HepG2 (cell line): Measurements from ENCODE around the gene GPATCH4. TPM values are rescaled to one million over a fixed set of nuclear protein-coding genes. Genes with fewer than 3 reads are reported as not detected.

Experiments
- ATAC-seq: fragments of 200-7000 bp; cut with Tn5 transposase; 3 replicates; pipeline ENCODE4 v1.9.1; 2020; ENCODE audit warnings: mild to moderate bottlenecking, moderate library complexity
- BruUV-seq: library from RNA; stranded (reverse); fragments of 400-500 nt; replicated peaks from 2 replicates; lab custom pipeline; 2021; lab: Mats Ljungman, UMichigan
- CTCF ChIA-PET: fragments of 300-600 bp; formaldehyde crosslinking; extraction: SDS; loops from one replicate; lab custom pipeline; 2021; ENCODE audit warnings: low total read pairs, inconsistent platforms, low intra/inter-chr PET ratio; lab: Yijun Ruan, JAX
- POLR2A ChIA-PET: fragments of 350-600 bp; sonication (Branson Sonifier 250); formaldehyde crosslinking; loops from one replicate; lab custom pipeline; 2020; ENCODE audit warnings: antibody characterized with exemption, inconsistent platforms; lab: Yijun Ruan, JAX
- DNase-seq: peaks from one replicate; pipeline ENCODE4 v3.0.0-alpha.2; 2015; ENCODE audit warnings: low spot score
- FAIRE-seq: peaks from 3 replicates; lab custom pipeline; 2011; peaks lifted over from hg19 to GRCh38; lab: Jason Lieb, UNC
- H2AFZ ChIP-seq: one replicate; pipeline ENCODE4 v1.6.1; 2011; ENCODE audit warnings: low read length, inconsistent platforms
- H3K27ac ChIP-seq: fragments of 300-600 bp; 3 replicates; pipeline ENCODE4 v1.8.0; 2011; ENCODE audit warnings: mixed run types, mild to moderate bottlenecking, mixed read lengths, low read length, inconsistent platforms; ENCODE audit not compliant: insufficient read depth; ENCODE audit errors: extremely low read length
- H3K27me3 ChIP-seq, 2 experiments: fragments of 200-600 bp in 1 of 2; 2 replicates in 1 of 2; 3 replicates in 1 of 2; pipeline versions ENCODE4 v1.6.0 to v1.8.0; 2011; ENCODE audit warnings: low read length in 2 of 2, mild to moderate bottlenecking in 2 of 2, moderate library complexity in 2 of 2, inconsistent platforms in 1 of 2; ENCODE audit not compliant: insufficient read depth in 2 of 2, control insufficient read depth in 1 of 2
- H3K36me3 ChIP-seq, 2 experiments: fragments of 200-600 bp in 1 of 2; replicated peaks in 1 of 2; 2 replicates in 1 of 2; 3 replicates in 1 of 2; pipeline versions ENCODE4 v1.5.1 to v1.8.0; 2011; ENCODE audit warnings: low read length in 2 of 2, inconsistent platforms in 1 of 2; ENCODE audit not compliant: insufficient read depth in 2 of 2, control insufficient read depth in 1 of 2
- H3K4me1 ChIP-seq: 2 replicates; pipeline ENCODE4 v1.5.1; 2012; ENCODE audit warnings: low read length, inconsistent platforms; ENCODE audit not compliant: insufficient read depth
- H3K4me2 ChIP-seq: 2 replicates; pipeline ENCODE4 v1.6.0; 2011; ENCODE audit warnings: low read depth, low read length, inconsistent platforms
- H3K4me3 ChIP-seq, 3 experiments: fragments of 200-600 bp in 1 of 3; sonication (generic), shearing (Covaris generic) in 1 of 3; replicated peaks in 1 of 3; 2 replicates each; pipeline ENCODE4 v1.5.1; 2011 to 2016; ENCODE audit warnings: low read length in 3 of 3, inconsistent platforms in 2 of 3, low read depth in 2 of 3, mild to moderate bottlenecking in 2 of 3, control low read depth in 1 of 3, mixed read lengths in 1 of 3; ENCODE audit not compliant: insufficient read depth in 1 of 3
- H3K79me2 ChIP-seq: one replicate; pipeline ENCODE4 v1.6.1; 2011; ENCODE audit warnings: low read length, inconsistent platforms; ENCODE audit not compliant: insufficient read depth
- H3K9ac ChIP-seq: 2 replicates; pipeline ENCODE4 v1.6.0; 2011; ENCODE audit warnings: mild to moderate bottlenecking, low read depth, low read length, inconsistent platforms; ENCODE audit not compliant: insufficient read depth
- H3K9me3 ChIP-seq: 2 replicates; pipeline ENCODE4 v1.5.1; 2012; ENCODE audit warnings: mild to moderate bottlenecking, low read length
- H4K20me1 ChIP-seq: 2 replicates; pipeline ENCODE4 v1.6.0; 2011; ENCODE audit warnings: inconsistent platforms, mild to moderate bottlenecking, low read length, moderate library complexity; ENCODE audit not compliant: insufficient read depth
- AKAP8 ChIP-seq: sonication (generic); formaldehyde crosslinking; IDR thresholded peaks from 2 replicates; pipeline ENCODE4 v1.5.1; 2020; ENCODE audit warnings: mild to moderate bottlenecking, missing genetic modification reagents
- FOXO1 ChIP-seq: sonication (generic); formaldehyde crosslinking; IDR thresholded peaks from 2 replicates; pipeline ENCODE4 v1.4.0; 2020; ENCODE audit warnings: missing genetic modification reagents
- PPARG ChIP-seq: conservative IDR thresholded peaks from 2 replicates; pipeline ENCODE4 v1.6.1; 2016; ENCODE audit warnings: missing biosample characterization, missing genetic modification reagents
- SMAD1 ChIP-seq: sonication (generic); formaldehyde crosslinking; IDR thresholded peaks from 2 replicates; pipeline ENCODE4 v1.4.0; 2020; ENCODE audit warnings: missing genetic modification reagents, low read depth, mild to moderate bottlenecking, borderline replicate concordance
- ZC3H4 ChIP-seq: sonication (generic); formaldehyde crosslinking; IDR thresholded peaks from 2 replicates; pipeline ENCODE4 v1.4.0; 2020; ENCODE audit warnings: missing genetic modification reagents, borderline replicate concordance
- ZSCAN21 ChIP-seq: sonication (generic); formaldehyde crosslinking; IDR thresholded peaks from 2 replicates; pipeline ENCODE4 v1.8.0; 2022; ENCODE audit warnings: mild to moderate bottlenecking, missing genetic modification reagents, moderate library complexity, borderline replicate concordance
- whole genome bisulfite sequencing: methylation state at CpG from one replicate; pipeline ENCODE4 v1.1.6; 2017; ENCODE audit warnings: low lambda C conversion rate; 5-methylcytosine and 5-hydroxymethylcytosine counted together
- in situ Hi-C: cut with HindIII; loops from 2 replicates; pipeline ENCODE4 v1.10.0; 2017; ENCODE audit warnings: low pct_unique_long_range_greater_than_20kb; ENCODE audit not compliant: extremely low pct_ligation_motif_present
- intact Hi-C: fragments of 100-400 bp; cut with micrococcal nuclease; formaldehyde crosslinking; loops from one replicate; pipeline ENCODE4 v1.10.0; 2022; ENCODE audit not compliant: unreplicated experiment
- polyA plus RNA-seq, 8 experiments: library from polyadenylated mRNA; depleted of rRNA in 3 of 8; stranded (reverse) in 7 of 8; unstranded in 1 of 8; fragments of >200 nt; fragmentation: Illumina TruSeq in 4 of 8; extraction: Trizol in 4 of 8; gene quantifications; 2 replicates each; pipeline versions ENCODE4 v1.2.1 to v1.2.3, GENCODE V29; 2011 to 2016; ENCODE audit warnings: low read depth in 4 of 8, missing spikeins in 1 of 8, mixed read lengths in 1 of 8; ENCODE audit not compliant: insufficient read depth in 1 of 8
- total RNA-seq, 5 experiments: library from RNA; depleted of rRNA; stranded (reverse); fragments of >200 nt; fragmentation: Illumina TruSeq; extraction: Trizol; gene quantifications; 2 replicates each; pipeline ENCODE4 v1.2.3, GENCODE V29; 2016; ENCODE audit warnings: low read depth in 1 of 5

The GPATCH4 gene
- total and polyA plus RNA-seq, 2 of the 13 experiments (the other 11 are each of a cell fraction or from before 2014, with no cell fraction given) = 19.2 to 37.9 TPM

- intact Hi-C loops = no loop called here
- Histone ChIP-seq H3K4me1 (peaks cover 15% of the 10 kb centered on the region), H3K27ac (no peak overlapping the region), H4K20me1 (no peaks in the 10 kb centered on the region), H3K9ac (no peak overlapping the region), H3K36me3 (peaks cover 4 to 29% of the 10 kb centered on the region in 2 experiments; a peak in 4 of 5 replicates), H3K79me2 (no peaks in the 10 kb centered on the region), H3K9me3 (no peaks in the 10 kb centered on the region), H3K4me3 (no peak overlapping the region), H3K4me2 (no peak overlapping the region), H3K27me3 (no peaks in the 10 kb centered on the region), H2AFZ (no peak overlapping the region)
- 97% methylated on average over 8 of the region's 9 CpGs for WGBS
- POLR2A ChIA-PET = no interaction called here
- FAIRE-seq = no peak
- TF ChIP-seq ZC3H4 (CRISPR knock-in tag) = no peak
- in situ Hi-C loops = no loop called here
- DNase-seq = no peak
- no peak for ATAC-seq
- BruUV-seq = no TSS peak
- CTCF ChIA-PET = no interaction called here
Observed at GRCh38 chr1:156547982-156548381, 53.3 kb downstream of the GPATCH4 start.

GRCh38 chr1:156547434-156547833, 53.8 kb downstream of the GPATCH4 start:
- Histone ChIP-seq H3K9ac (no peak overlapping the region), H3K9me3 (no peaks in the 10 kb centered on the region), H4K20me1 (no peaks in the 10 kb centered on the region), H3K27me3 (no peaks in the 10 kb centered on the region), H3K27ac (no peak overlapping the region), H3K4me1 (peaks cover 15% of the 10 kb centered on the region), H3K36me3 (peaks cover 4 to 29% of the 10 kb centered on the region in 2 experiments; a peak in 4 of 5 replicates), H3K4me2 (no peak overlapping the region), H3K4me3 (no peak overlapping the region), H2AFZ (no peak overlapping the region), H3K79me2 (no peaks in the 10 kb centered on the region)
- FAIRE-seq = no peak
- no TSS peak for BruUV-seq
- ChIA-PET CTCF (no interaction called here), POLR2A (no interaction called here)
- WGBS = 97% methylated on average over 4 of the region's 4 CpGs
- TF ChIP-seq SMAD1 (CRISPR knock-in tag) = no peak
- TF ChIP-seq FOXO1 (CRISPR knock-in tag) = no peak
- TF ChIP-seq ZSCAN21 (CRISPR knock-in tag) = no peak
- TF ChIP-seq PPARG = no peak
- no peak for TF ChIP-seq AKAP8 (CRISPR knock-in tag)
- intact Hi-C loops = no loop called here
- in situ Hi-C loops = no loop called here
- ATAC-seq = no peak
- no peak for DNase-seq
